ENCODE data around the gene MIGA1.
"Not testable (repeated sequence)": the region's sequence is repeated elsewhere in the genome, so short reads cannot be mapped to it uniquely, and the experiment has no call there.

MIGA1 gene

GRCh38 chr1:77797991-77798390 lies 18.5 kb downstream of the MIGA1 start:
- DNase-seq (ENCODE audit: low read depth) = no peak

- no peak for DNase-seq (ENCODE audit: low read depth)
Observed at GRCh38 chr1:77802026-77802425, 22.6 kb downstream of the MIGA1 start.

GRCh38 chr1:77803371-77803770 lies 23.9 kb downstream of the MIGA1 start:
- no peak for DNase-seq (ENCODE audit: low read depth)

DNA sequence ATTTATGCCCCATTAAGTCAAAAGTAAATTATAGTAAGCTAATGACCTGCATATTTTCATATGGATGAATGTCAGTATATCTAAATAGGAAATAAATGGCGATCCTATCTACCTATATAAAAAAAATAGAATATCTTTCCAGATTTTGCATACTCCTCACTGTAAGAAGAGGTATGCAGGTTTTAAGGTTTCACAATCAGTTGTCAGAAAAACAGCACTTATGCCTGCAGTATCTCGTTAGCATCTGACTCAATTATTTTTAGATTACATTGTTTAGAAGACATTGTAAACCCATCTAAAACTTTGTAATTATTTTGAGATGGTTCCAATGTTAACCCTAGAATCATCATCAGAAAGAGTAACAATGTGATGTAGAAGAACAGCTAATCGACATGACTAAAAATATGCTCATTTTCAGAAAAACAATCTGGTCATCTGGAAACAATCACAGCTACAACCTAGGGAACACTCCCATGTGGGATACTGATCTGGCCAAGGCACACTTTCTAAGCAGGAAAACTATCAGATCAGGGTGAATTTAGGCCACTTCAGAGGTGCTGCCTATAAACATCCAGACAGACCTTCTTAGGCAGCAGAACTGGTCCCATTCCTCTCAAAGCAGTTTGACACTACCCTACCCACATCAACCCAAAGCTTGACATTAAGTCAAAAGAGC lies 30.5 kb downstream of the MIGA1 start:
- not testable (repeated sequence) for DNase-seq (ENCODE audit: low read depth)

GRCh38 chr1:77811589-77811988 lies 32.1 kb downstream of the MIGA1 start:
- not testable (repeated sequence) for DNase-seq (ENCODE audit: low read depth)

- DNase-seq (ENCODE audit: low read depth) = no peak
Observed at GRCh38 chr1:77817368-77818209, 38.1 kb downstream of the MIGA1 start.

DNA sequence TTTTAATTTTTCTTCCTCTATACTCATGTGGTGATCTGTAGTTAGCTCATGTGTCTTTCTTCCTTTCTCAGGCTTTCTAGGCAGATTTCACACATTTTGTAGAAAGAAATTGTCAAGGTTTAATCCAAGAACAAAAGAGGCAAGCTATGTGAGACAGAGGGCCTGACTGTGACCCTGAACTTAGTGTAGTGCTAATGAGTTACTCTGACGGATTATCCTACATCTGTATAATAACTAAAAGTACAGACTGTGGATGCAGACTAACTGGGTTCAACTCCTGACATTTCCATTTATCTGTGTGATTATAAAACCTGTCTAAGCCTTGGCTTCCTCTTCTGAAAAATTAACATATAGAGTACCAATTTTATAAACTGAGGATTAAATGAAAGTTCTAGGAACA lies 40.7 kb downstream of the MIGA1 start:
- no peak for DNase-seq (ENCODE audit: low read depth)

- DNase-seq (ENCODE audit: low read depth) = no peak
Observed at GRCh38 chr1:77824079-77824478, 44.6 kb downstream of the MIGA1 start.

GRCh38 chr1:77824694-77825093 lies 45.2 kb downstream of the MIGA1 start:
- no peak for DNase-seq (ENCODE audit: low read depth)

GRCh38 chr1:77825131-77825709 lies 45.8 kb downstream of the MIGA1 start:
- DNase-seq (ENCODE audit: low read depth) = no peak

- not testable (repeated sequence) for DNase-seq (ENCODE audit: low read depth)
Observed at GRCh38 chr1:77826851-77827250, 47.4 kb downstream of the MIGA1 start.

- DNase-seq (ENCODE audit: low read depth) = no peak
Observed at GRCh38 chr1:77828098-77828497, 48.6 kb downstream of the MIGA1 start.

- DNase-seq (ENCODE audit: low read depth) = no peak
Observed at GRCh38 chr1:77829851-77830250, 50.4 kb downstream of the MIGA1 start.

DNA sequence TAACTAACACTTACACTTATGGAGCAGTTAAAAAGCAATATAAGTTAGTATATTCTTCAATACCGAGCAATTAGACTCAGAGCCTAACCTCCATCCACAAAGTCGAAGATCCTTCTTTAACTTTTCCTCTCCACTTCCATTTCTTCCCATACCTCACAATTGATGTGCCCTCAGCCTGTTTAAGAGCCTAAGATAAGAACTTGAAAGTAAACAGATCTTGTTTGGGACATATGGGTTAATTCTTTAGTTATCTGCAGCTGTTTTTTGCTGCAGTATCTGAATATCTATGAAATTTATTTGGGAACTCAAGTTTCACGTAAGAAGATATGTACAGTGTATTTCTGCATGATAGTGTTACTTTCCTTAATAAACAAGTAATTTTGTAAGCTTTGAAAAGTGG lies 51.5 kb downstream of the MIGA1 start:
- no peak for DNase-seq (ENCODE audit: low read depth)

- DNase-seq (ENCODE audit: low read depth) = no peak
Observed at GRCh38 chr1:77831566-77831965, 52.1 kb downstream of the MIGA1 start.

- no peak for DNase-seq (ENCODE audit: low read depth)
Observed at GRCh38 chr1:77831976-77832711, 52.7 kb downstream of the MIGA1 start.

- no peak for DNase-seq (ENCODE audit: low read depth)
Observed at GRCh38 chr1:77832901-77833300, 53.5 kb downstream of the MIGA1 start.

DNA sequence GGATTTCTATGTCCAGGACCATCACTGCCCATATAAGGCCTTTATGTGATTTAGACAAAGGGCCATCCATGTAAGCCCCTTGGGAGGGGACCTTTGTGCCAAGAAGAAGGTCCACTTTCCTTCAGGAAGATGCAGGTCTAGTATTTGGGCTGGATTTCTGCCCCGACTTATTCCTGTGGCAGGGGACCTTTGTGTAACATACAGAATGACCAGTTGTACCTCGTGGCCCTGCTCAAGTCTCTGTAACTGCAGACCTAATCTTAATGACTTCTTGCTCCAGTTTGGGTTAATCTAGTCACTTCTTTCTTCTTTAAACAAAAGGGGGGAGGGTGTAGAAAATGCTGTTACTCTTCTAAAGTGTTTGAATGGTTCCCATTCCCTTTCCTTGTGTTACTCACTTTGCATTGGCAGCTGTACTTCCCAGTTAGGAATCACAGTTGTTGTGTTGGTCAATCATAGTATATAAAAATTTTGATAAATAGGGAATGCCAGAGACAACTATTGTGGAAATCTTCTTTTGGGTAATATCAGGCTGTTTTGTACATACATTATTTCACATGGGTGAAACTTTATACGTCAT lies 54.2 kb downstream of the MIGA1 start:
- no peak for DNase-seq (ENCODE audit: low read depth)

GRCh38 chr1:77834771-77835334 lies 55.4 kb downstream of the MIGA1 start:
- DNase-seq (ENCODE audit: low read depth) = no peak

- no peak for DNase-seq (ENCODE audit: low read depth)
Observed at GRCh38 chr1:77841574-77841973, 62.1 kb downstream of the MIGA1 start.

GRCh38 chr1:77845951-77846350 lies 66.5 kb downstream of the MIGA1 start:
- DNase-seq (ENCODE audit: low read depth) = no peak

DNA sequence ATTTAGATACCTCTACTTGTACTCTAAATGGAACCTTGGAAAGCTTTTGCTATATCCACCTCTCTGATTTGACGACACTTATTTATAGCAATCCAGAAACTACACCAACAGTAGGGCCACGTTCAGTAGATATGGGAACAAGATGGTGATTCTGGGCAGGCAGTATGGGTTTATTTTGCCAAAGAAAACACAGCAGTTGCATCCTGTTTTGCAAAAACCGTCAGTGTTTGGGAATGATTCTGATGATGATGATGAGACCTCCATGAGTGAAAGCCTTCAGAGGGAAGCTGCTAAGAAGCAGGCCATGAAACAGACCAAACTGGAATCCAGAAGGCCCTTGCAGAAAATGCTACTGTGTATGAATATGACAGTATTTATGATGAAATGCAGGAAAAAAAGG lies 67.5 kb downstream of the MIGA1 start:
- DNase-seq (ENCODE audit: low read depth) = no peak
